ENCODE results near the gene R3HDML.
"Not testable (repeated sequence)": the region's sequence is repeated elsewhere in the genome, so short reads cannot be mapped to it uniquely, and the experiment has no call there.

R3HDML gene

GRCh38 chr20:44328428-44328827 lies 8.4 kb upstream of the R3HDML start:
- no peak for DNase-seq (ENCODE audit: low spot score)

- DNase-seq (ENCODE audit: low spot score), result no peak
Observed at GRCh38 chr20:44331201-44331600, 5.6 kb upstream of the R3HDML start.

- DNase-seq (ENCODE audit: low spot score), result no peak
Observed at GRCh38 chr20:44334306-44334705, 2.5 kb upstream of the R3HDML start.

- DNase-seq (ENCODE audit: low spot score), result no peak
Observed at GRCh38 chr20:44334709-44335108, 2.1 kb upstream of the R3HDML start.

- no peak for DNase-seq (ENCODE audit: low spot score)
Observed at GRCh38 chr20:44335675-44336074, 1.2 kb upstream of the R3HDML start.

- no peak for DNase-seq (ENCODE audit: low spot score)
Observed at GRCh38 chr20:44336086-44336485, 757 bp upstream of the R3HDML start.

GRCh38 chr20:44342248-44342647 lies 5.4 kb downstream of the R3HDML start:
- DNase-seq (ENCODE audit: low spot score), result peak; percentile 16

- DNase-seq (ENCODE audit: low spot score), result no peak
Observed at GRCh38 chr20:44343162-44343675, 6.4 kb downstream of the R3HDML start.

GRCh38 chr20:44344723-44345122 lies 7.9 kb downstream of the R3HDML start:
- no peak for DNase-seq (ENCODE audit: low spot score)

- no peak for DNase-seq (ENCODE audit: low spot score)
Observed at GRCh38 chr20:44345147-44345546, 8.3 kb downstream of the R3HDML start.

- not testable (repeated sequence) for DNase-seq (ENCODE audit: low spot score)
Observed at GRCh38 chr20:44345941-44346340, 9.1 kb downstream of the R3HDML start.

- DNase-seq (ENCODE audit: low spot score), result no peak
Observed at GRCh38 chr20:44348168-44348659, 11.4 kb downstream of the R3HDML start.

GRCh38 chr20:44349349-44349748 lies 12.5 kb downstream of the R3HDML start:
- DNase-seq (ENCODE audit: low spot score), result no peak

- DNase-seq (ENCODE audit: low spot score), result no peak
Observed at GRCh38 chr20:44350567-44350966, 13.7 kb downstream of the R3HDML start.

- no peak for DNase-seq (ENCODE audit: low spot score)
Observed at GRCh38 chr20:44354979-44355497, 18.2 kb downstream of the R3HDML start.

GRCh38 chr20:44355498-44356352 lies 18.9 kb downstream of the R3HDML start, which contains the start of gene HNF4A:
Gene HNF4A (plus strand): TSS chr20:44355699. CDS start chr20:44355805, 106 bp downstream.
- no peak for DNase-seq (ENCODE audit: low spot score)

- DNase-seq (ENCODE audit: low spot score), result no peak
Observed at GRCh38 chr20:44356353-44356723, 19.5 kb downstream of the R3HDML start.

GRCh38 chr20:44357020-44357419 lies 20.2 kb downstream of the R3HDML start:
- DNase-seq (ENCODE audit: low spot score), result no peak

GRCh38 chr20:44357555-44358125 lies 20.8 kb downstream of the R3HDML start:
- DNase-seq (ENCODE audit: low spot score), result no peak

- no peak for DNase-seq (ENCODE audit: low spot score)
Observed at GRCh38 chr20:44358776-44359175, 21.9 kb downstream of the R3HDML start.

GRCh38 chr20:44360221-44360620 lies 23.4 kb downstream of the R3HDML start:
- no peak for DNase-seq (ENCODE audit: low spot score)

GRCh38 chr20:44361021-44361420 lies 24.2 kb downstream of the R3HDML start:
- DNase-seq (ENCODE audit: low spot score), result no peak

- DNase-seq (ENCODE audit: low spot score), result no peak
Observed at GRCh38 chr20:44362466-44362940, 25.7 kb downstream of the R3HDML start.
